GM19452 (cell line): ENCODE data around the gene C10orf95.

ENCODE experiments used
- ATAC-seq: cut with Tn5 transposase; IDR thresholded peaks from one replicate; pipeline ENCODE4 v1.9.1; 2021; ENCODE audit not compliant: unreplicated experiment

C10orf95 gene

DNA sequence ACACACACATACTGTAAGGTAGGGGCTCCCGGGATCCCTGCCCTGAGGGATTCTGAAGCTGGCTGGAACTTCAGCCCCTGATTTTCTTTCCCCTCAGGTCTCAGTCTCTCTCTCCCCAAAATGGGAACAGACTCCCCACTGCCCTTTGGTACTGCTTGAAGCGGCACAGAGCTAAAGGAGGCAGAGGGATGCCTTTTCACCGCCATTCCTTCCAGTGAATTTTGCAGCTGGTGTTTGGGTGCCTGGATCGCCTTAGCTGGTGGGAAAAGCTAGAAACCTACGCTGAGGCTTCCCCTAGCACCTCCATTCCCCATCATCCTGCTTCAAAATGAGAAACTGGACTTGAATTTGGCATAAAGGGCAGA is 16.2 kb downstream of the C10orf95 start:
- ATAC-seq = no peak

- ATAC-seq = no peak
These were observed 16.8 kb downstream of the C10orf95 start for GRCh38 chr10:102434394-102435132.

- ATAC-seq = no peak
These were observed 17.7 kb downstream of the C10orf95 start for GRCh38 chr10:102433619-102434046.

GRCh38 chr10:102432162-102432950 is 19.0 kb downstream of the C10orf95 start, which contains the start of gene CUEDC2:
Gene CUEDC2, minus strand, starts transcription at chr10:102432574. Its CDS starts 7,386 bp downstream, at chr10:102425188.
- ATAC-seq = peak; percentile 90

DNA sequence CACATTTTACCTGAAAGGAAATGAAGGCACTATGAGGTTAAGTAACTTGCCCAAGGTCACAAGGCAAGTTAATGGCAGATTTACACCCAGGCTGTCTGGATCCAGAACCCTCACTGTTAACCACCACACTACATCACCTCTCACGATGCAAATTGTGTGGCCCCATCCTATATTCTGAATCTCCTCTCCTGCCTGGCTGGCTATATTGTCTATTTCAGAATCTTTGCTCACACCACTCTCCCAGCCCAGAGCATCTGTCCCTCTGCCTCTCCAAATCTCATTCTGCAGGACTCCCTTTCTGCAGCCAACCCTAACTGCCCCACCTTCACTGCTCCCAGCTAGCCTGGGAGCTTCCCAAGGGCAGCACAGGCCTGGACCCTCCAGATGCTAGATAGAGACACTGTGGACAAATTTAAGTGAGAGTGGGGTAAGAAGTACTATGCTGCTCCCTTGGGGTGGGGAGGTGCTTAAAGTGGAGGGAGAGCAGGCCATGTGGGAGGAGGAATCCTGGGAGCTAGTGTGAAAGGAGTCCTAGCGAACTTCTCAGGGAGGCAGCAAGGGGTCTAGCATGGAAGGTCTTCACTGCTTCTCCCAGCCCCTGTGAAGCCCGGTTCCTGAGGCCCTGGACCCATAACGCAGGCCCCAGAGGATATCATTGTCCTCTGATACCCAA is 19.8 kb downstream of the C10orf95 start:
- ATAC-seq = no peak

GRCh38 chr10:102429468-102429867 is 21.9 kb downstream of the C10orf95 start:
- ATAC-seq = no peak

GRCh38 chr10:102426803-102427287 is 24.5 kb downstream of the C10orf95 start:
- no peak for ATAC-seq

- ATAC-seq = no peak
These were observed 25.9 kb downstream of the C10orf95 start for GRCh38 chr10:102425444-102425843.

- ATAC-seq = no peak
These were observed 26.4 kb downstream of the C10orf95 start for GRCh38 chr10:102424916-102425315.

DNA sequence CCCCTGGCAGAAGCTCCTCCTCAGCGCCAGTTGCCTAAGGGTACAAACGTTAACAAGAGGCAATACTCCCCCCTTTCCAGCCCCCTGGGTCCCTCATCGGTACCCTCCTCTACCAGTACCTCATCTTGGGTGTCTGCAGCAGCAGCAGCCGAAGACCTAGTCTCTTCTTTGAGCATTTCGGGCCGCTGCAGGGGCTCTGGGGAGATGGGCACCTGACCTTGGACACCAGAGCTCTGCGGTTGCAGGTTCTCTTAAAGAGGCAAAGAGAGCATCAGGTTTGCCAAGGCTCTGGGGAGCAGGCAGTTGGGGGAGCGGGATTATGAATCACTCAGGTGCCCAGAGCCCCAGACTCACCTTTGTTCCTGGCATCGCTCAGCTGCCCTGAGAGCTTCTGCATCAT is 27.2 kb downstream of the C10orf95 start:
- no peak for ATAC-seq

DNA sequence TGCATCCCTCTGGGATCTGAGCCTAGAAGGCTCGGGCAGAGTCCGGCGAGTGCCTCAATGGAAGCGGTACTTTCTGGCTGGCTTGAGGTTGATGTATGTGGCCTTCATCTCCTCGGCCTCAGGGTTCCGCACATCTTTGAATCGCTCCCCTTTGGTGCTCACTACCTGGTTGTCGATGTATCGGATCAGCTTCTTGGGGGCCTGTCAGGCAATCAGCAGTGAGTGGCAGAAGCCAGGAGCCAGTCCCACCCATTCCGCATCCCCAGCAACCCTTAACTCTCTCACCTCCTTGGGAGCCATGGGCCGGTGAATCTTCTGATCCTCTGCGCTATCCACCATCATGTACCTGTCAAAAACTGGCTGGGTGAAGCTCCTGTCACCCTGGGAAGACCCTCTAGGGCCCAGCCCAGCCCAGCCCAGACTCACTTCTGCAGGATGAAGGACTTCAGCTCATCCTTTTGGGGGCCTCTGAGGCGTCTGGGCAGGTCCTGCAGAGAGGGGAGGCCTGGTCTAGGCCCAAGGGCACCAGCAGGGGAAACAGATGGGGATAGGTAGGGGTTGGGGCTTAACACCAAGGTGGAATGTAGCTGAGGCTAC is 27.9 kb downstream of the C10orf95 start:
- no peak for ATAC-seq

GRCh38 chr10:102422545-102423129 is 28.7 kb downstream of the C10orf95 start:
- ATAC-seq = no peak

- peak; percentile 8 for ATAC-seq
These were observed 29.4 kb downstream of the C10orf95 start for GRCh38 chr10:102421757-102422512.

- ATAC-seq = no peak
These were observed 29.9 kb downstream of the C10orf95 start for GRCh38 chr10:102421507-102421756.

- ATAC-seq = peak; percentile 71
These were observed 30.4 kb downstream of the C10orf95 start, which contains the start of gene FBXL15 for GRCh38 chr10:102420714-102421506. Gene FBXL15, plus strand, starts transcription at chr10:102420836. Its CDS starts 294 bp downstream, at chr10:102421130.

DNA sequence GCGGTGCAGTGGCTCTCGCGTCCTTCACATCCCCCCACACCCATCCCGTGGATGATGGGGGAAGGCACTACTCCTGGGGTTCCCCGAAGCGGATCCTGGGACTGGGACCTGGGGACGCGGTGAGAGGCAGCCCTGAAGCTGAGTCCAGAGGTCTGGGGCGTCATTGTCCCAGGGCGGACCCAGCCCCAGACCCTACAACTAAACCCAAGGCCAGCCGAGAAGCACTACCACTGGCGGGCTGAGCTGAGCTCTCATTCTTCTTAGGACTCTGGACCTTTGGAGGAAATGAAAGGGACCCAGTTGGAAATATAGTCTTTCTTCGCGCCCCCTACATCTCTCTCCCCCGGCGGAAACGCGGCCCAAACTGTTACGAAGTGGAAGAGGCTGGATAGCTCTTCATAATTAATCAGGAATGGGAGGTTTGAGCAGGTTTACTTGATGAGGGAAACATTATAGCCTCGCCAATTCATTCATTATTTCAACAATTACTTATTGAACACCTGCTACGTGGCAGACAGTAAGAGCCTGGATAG is 31.1 kb downstream of the C10orf95 start:
- no peak for ATAC-seq

DNA sequence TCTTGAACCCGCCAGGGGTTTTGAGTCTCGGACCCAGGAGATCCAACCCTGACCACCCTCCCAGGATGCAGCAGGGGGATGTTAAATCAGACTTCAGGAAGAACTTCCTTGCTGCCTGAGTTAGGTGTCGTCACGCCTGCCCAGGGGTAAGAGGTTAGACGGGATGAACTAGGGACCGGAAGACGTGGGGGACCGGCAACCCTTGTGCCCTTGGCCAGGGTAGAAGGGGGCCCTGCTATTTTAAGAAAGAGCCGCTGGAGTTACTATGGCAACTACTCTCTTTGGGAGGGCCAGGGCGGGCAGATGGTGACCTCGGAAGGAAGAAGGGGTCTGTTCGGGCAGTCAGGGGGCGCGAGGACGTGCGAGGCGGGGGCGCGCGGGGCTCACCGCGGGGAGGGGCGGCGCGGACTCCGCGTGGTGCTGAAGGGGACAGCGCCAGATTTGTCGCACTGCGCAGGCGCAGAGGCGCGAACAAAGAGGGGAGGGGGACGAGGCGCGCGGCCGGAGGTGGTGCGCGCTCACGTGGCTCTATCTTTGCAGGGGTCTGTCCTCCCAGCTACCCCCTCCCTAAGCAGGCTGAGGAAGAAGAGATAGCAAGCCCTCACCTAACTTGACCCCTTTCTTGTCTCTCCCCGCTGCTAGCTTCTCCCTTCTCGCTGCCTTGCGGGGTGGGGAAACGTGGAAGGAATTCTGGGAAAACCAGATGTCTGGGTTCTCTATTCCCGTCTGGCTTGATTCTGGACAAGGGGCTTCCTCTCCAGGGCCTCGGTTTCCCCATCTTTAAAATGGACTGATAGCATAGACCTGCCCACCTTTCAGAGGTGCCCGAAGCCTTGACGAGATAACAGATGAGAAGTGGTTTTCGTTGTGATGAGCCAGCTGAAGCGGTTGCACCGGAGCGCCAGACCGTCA is 31.8 kb downstream of the C10orf95 start:
- ATAC-seq = no peak

DNA sequence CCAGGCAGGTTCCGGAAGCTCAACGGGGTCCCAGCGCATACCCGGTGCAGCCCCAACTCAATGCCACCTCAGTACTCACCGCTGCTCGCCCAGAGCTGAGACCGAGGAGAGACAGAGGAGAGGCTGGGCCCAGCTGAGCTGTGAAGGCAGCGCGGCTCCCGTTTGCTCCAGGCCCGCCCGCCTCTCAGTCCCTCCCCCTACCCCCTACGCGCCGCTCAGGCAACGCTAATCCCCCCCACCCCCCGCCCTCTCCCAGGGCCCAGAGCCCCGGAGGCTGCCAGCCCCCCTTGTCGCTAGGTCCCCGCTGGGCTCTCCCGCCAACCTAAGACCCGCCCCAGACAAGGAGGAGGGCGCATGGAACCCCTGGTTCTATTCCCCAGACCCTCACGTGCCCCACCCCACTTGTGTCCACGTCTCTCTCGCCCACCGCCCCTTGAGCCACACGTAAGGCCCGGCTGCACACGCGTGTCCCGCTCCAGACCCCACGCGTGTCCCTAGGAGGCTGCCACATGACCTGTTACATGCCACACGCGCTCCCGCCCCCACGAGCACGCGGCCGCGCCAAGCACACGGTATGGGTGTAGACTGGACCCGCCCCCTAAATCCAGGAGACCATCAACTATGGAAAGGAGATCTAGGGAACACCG is 32.6 kb downstream of the C10orf95 start, which contains the start of gene PSD:
TSS of gene PSD (minus strand) at position 164 of the 647 bp plus-strand sequence. CDS start 1,747 bp downstream, outside the sequence.
- no peak for ATAC-seq
